PC-3 (cell line): ENCODE results near the gene ZNF655. TPM values are rescaled to one million over a fixed set of nuclear protein-coding genes. Genes with fewer than 3 reads are reported as not detected.

Source experiments
- ATAC-seq: fragments of 200-7000 bp; cut with Tn5 transposase; 2 replicates; pipeline ENCODE4 v1.9.1; 2020; ENCODE audit warnings: mild to moderate bottlenecking, moderate library complexity
- BruUV-seq: library from RNA; stranded (reverse); fragments of 400-500 nt; replicated peaks from 2 replicates; lab custom pipeline; 2021; lab: Mats Ljungman, UMichigan
- CTCF ChIA-PET: fragments of 300-600 bp; sonication (Branson Sonifier 250); formaldehyde crosslinking; loops from one replicate; lab custom pipeline; 2022; ENCODE audit warnings: antibody characterized with exemption; lab: Charles Lee
- POLR2A ChIA-PET: fragments of 300-600 bp; sonication (Branson Sonifier 250); formaldehyde crosslinking; loops from one replicate; lab custom pipeline; 2022; ENCODE audit warnings: antibody characterized with exemption; ENCODE audit not compliant: unreplicated experiment; lab: Charles Lee
- DNase-seq: peaks from one replicate; pipeline ENCODE4 v3.0.0-alpha.2; 2015
- H2AFZ ChIP-seq: fragments of 300-600 bp; sonication (generic); 2 replicates; pipeline ENCODE4 v1.6.0; 2016; ENCODE audit warnings: antibody characterized with exemption, low read length
- H3F3A ChIP-seq: fragments of 300-600 bp; sonication (generic); one replicate; pipeline ENCODE4 v1.6.0; 2017; ENCODE audit warnings: antibody characterized with exemption, low read length, control low read depth, mild to moderate bottlenecking; ENCODE audit not compliant: unreplicated experiment
- H3K27ac ChIP-seq: fragments of 300-600 bp; sonication (generic); 2 replicates; pipeline ENCODE4 v1.5.1; 2016; ENCODE audit warnings: mild to moderate bottlenecking, low read length
- H3K27me3 ChIP-seq: fragments of 300-600 bp; sonication (generic); 2 replicates; pipeline ENCODE4 v1.6.1; 2016; ENCODE audit warnings: low read length, mixed read lengths
- H3K36me3 ChIP-seq: fragments of 300-600 bp; sonication (generic); 2 replicates; pipeline ENCODE4 v1.6.1; 2016; ENCODE audit warnings: low read depth, mixed run types, low read length, mixed read lengths
- H3K4me1 ChIP-seq: fragments of 300-600 bp; sonication (generic); 2 replicates; pipeline ENCODE4 v1.5.1; 2016; ENCODE audit warnings: low read length; ENCODE audit not compliant: insufficient read depth
- H3K4me2 ChIP-seq: fragments of 300-600 bp; sonication (generic); 2 replicates; pipeline ENCODE4 v1.6.0; 2016; ENCODE audit warnings: low read length
- H3K4me3 ChIP-seq: fragments of 300-600 bp; sonication (generic); 2 replicates; pipeline ENCODE4 v1.5.1; 2016; ENCODE audit warnings: mild to moderate bottlenecking, low read length, mixed read lengths
- H3K79me2 ChIP-seq: fragments of 300-600 bp; sonication (generic); 2 replicates; pipeline ENCODE4 v1.6.1; 2017; ENCODE audit warnings: low read length, mixed read lengths
- H3K9ac ChIP-seq: fragments of 300-600 bp; sonication (generic); 2 replicates; pipeline ENCODE4 v1.6.0; 2016; ENCODE audit warnings: mild to moderate bottlenecking, low read length
- H3K9me2 ChIP-seq: fragments of 300-600 bp; sonication (generic); replicated peaks from 2 replicates; pipeline ENCODE4 v1.6.1; 2016; ENCODE audit warnings: mixed run types, low read length, mixed read lengths
- H3K9me3 ChIP-seq: fragments of 300-600 bp; sonication (generic); 2 replicates; pipeline ENCODE4 v1.6.1; 2016; ENCODE audit warnings: low read length, mixed read lengths
- H4K20me1 ChIP-seq: fragments of 300-600 bp; sonication (generic); 2 replicates; pipeline ENCODE4 v1.6.1; 2016; ENCODE audit warnings: low read length, mixed read lengths
- CTCF ChIP-seq: fragments of 300-600 bp; sonication (generic); conservative IDR thresholded peaks from 2 replicates; pipeline ENCODE4 v1.5.1; 2017; ENCODE audit warnings: antibody characterized with exemption, low read depth, mild to moderate bottlenecking, low read length
- EZH2 ChIP-seq: fragments of 300-600 bp; sonication (generic); IDR thresholded peaks from one replicate; pipeline ENCODE4 v1.6.1; 2017; ENCODE audit warnings: antibody characterized with exemption, mild to moderate bottlenecking, low read length; ENCODE audit not compliant: unreplicated experiment
- EZH2phosphoT487 ChIP-seq: fragments of 300-600 bp; sonication (generic); IDR thresholded peaks from 2 replicates; pipeline ENCODE4 v1.6.1; 2018; ENCODE audit warnings: mild to moderate bottlenecking, antibody characterized with exemption, low read length, borderline replicate concordance
- intact Hi-C: fragments of 100-400 bp; cut with micrococcal nuclease; formaldehyde crosslinking; loops from 2 replicates; pipeline ENCODE4 v1.9.0; 2023
- total RNA-seq: library from RNA; depleted of rRNA; stranded (reverse); fragments of >200 nt; gene quantifications from 2 replicates; pipeline ENCODE4 v1.2.3, GENCODE V29; 2014

The ZNF655 gene
- total RNA-seq, 1 experiment from 2014 or later = not detected

GRCh38 chr7:99622596-99622995 is 64.2 kb downstream of the ZNF655 start:
- no peak overlapping the region for H2AFZ ChIP-seq
- DNase-seq (no peak), ATAC-seq (no peak)
- no peak overlapping the region for H3K27ac ChIP-seq
- H4K20me1 ChIP-seq = no peaks in the 10 kb centered on the region
- no peak overlapping the region for H3K4me3 ChIP-seq
- H3F3A ChIP-seq = no peaks in the 10 kb centered on the region
- no TSS peak for BruUV-seq
- H3K9me2 ChIP-seq = no peaks in the 10 kb centered on the region
- H3K4me2 ChIP-seq = no peak overlapping the region
- ChIA-PET POLR2A (no interaction called here), CTCF (no interaction called here)
- no peaks in the 10 kb centered on the region for H3K9me3 ChIP-seq
- peaks cover 24% of the 10 kb centered on the region for H3K79me2 ChIP-seq
- H3K27me3 ChIP-seq = no peaks in the 10 kb centered on the region
- H3K4me1 ChIP-seq = peaks cover 19% of the 10 kb centered on the region
- TF ChIP-seq EZH2phosphoT487 (no peak), CTCF (no peak), EZH2 (no peak)
- intact Hi-C loops = no loop called here
- peaks cover 69% of the 10 kb centered on the region for H3K36me3 ChIP-seq
- H3K9ac ChIP-seq = no peak overlapping the region

GRCh38 chr7:99623091-99623693 is 64.8 kb downstream of the ZNF655 start:
- Histone ChIP-seq H4K20me1 (no peaks in the 10 kb centered on the region), H3K4me1 (peaks cover 13% of the 10 kb centered on the region), H3K4me3 (no peak overlapping the region), H3K9ac (no peak overlapping the region), H3K36me3 (peaks cover 69% of the 10 kb centered on the region), H3F3A (no peaks in the 10 kb centered on the region), H3K27ac (no peak overlapping the region), H3K4me2 (no peak overlapping the region), H2AFZ (no peak overlapping the region), H3K27me3 (no peaks in the 10 kb centered on the region), H3K9me3 (no peaks in the 10 kb centered on the region), H3K9me2 (no peaks in the 10 kb centered on the region), H3K79me2 (peaks cover 18% of the 10 kb centered on the region)
- intact Hi-C loops = no loop called here
- DNase-seq (no peak), ATAC-seq (no peak)
- no TSS peak for BruUV-seq
- ChIA-PET POLR2A (no interaction called here), CTCF (no interaction called here)
- TF ChIP-seq EZH2phosphoT487 = no peak
- no peak for TF ChIP-seq EZH2
- no peak for TF ChIP-seq CTCF

GRCh38 chr7:99623702-99624447 is 65.4 kb downstream of the ZNF655 start:
- TF ChIP-seq EZH2 = no peak
- TF ChIP-seq EZH2phosphoT487 = no peak
- TF ChIP-seq CTCF = no peak
- Histone ChIP-seq H3K27ac (no peak overlapping the region), H4K20me1 (no peaks in the 10 kb centered on the region), H2AFZ (no peak overlapping the region), H3K4me3 (no peak overlapping the region), H3K9me2 (no peaks in the 10 kb centered on the region), H3K9me3 (no peaks in the 10 kb centered on the region), H3K79me2 (peaks cover 14% of the 10 kb centered on the region), H3K4me1 (peaks cover 6% of the 10 kb centered on the region), H3K9ac (no peak overlapping the region), H3K27me3 (no peaks in the 10 kb centered on the region), H3F3A (no peaks in the 10 kb centered on the region), H3K4me2 (no peak overlapping the region), H3K36me3 (peaks cover 69% of the 10 kb centered on the region)
- intact Hi-C loops = no loop called here
- no peak for ATAC-seq
- POLR2A ChIA-PET = no interaction called here
- BruUV-seq = no TSS peak
- CTCF ChIA-PET = no interaction called here
- DNase-seq = no peak
